Stimulated activated CD4-positive, alpha-beta T cell treated with anti-CD3 and anti-CD28 coated beads, TNF-alpha, amount 100 ng/mL, for 4 hours (primary cell): ENCODE data around the gene ELOB.

Experiments
- DNase-seq, 3 experiments: peaks; one replicate each; pipeline ENCODE4 v3.0.0-alpha.2; 2020; ENCODE audit warnings: low read depth in 3 of 3

The ELOB gene

DNA sequence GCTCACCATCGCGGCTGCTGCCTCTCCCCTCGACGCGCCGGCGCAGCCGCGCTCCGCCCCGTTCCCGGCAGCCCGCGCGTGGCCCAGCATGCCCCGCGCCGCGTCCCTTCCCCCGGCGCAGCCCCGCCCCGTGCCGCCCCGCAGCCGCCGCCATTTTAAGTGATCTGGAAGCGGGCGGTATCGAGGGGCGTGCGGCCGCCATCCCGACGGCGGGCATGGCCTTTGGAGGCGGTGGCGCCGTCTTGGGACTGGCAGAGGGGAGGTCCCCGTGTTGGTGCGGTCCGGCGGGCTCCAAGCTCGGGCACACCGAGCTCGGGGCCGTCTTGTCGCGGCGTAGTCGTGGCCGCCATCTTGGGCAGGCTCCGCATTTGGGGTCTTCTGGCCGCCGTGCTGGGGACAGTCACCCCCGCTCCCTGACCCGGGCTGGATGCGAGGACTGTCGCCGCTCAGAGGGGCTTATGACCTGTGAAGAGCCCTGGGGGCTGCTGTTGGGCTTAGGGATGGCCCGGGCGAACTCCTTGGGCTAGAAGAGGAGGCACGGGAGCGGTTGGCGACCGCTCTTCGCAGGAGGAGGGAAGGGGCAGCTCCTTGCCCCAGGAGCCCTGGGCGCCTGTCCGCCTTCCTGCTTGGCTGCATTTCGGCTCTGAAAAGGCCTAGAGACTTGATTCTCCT is at the start of gene ELOB:
TSS of gene ELOB (minus strand) at position 50 of the 672 bp plus-strand sequence. CDS start at position 9, 41 bp downstream.
- DNase-seq, result peak; percentile 79 to 88 (median 82)

DNA sequence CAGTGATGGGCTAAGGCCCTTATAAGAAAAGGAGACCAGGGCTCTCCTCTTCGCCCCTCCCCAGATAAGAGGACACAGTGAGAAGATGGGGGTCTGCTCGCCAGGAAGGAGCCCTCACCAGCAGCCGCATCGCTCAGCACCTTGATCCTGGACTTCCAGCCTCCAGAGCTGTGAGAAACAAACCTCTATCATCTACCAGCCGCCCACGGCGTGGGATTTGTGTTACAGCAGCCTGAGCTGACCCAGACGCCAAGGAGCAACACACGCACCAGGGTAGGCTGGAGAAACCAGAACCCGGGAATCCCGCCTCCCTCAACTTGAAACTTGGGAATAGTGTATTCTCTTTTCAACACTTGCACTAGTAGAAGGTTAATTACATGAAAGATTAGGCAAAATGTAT is 48.8 kb upstream of the ELOB start:
- DNase-seq, result no peak

GRCh38 chr16:2825049-2825742 is 48.1 kb upstream of the ELOB start:
- no peak for DNase-seq

DNA sequence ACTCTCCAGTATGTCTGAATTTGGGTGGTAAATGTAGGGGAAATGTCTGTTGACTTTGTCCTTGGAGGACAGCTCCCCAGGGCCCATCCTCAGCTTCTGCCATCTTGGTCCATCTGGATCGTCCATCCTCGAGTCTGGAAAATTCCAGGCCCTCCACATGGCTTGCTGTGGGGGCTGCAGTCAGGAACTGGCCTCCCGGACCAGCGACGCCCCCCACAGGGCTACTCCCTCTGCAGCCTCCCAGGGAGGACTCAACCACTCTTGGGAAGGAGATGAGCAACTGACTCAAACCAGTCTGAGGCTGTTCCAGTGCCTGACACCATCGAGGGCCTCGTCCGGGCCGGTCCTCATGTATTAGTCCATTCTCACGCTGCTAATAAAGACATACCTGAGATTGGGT is 47.5 kb upstream of the ELOB start:
- DNase-seq, result no peak

GRCh38 chr16:2822496-2822895 is 45.4 kb upstream of the ELOB start:
- DNase-seq, result no peak

GRCh38 chr16:2822158-2822495 is 45.0 kb upstream of the ELOB start:
- no peak for DNase-seq

DNA sequence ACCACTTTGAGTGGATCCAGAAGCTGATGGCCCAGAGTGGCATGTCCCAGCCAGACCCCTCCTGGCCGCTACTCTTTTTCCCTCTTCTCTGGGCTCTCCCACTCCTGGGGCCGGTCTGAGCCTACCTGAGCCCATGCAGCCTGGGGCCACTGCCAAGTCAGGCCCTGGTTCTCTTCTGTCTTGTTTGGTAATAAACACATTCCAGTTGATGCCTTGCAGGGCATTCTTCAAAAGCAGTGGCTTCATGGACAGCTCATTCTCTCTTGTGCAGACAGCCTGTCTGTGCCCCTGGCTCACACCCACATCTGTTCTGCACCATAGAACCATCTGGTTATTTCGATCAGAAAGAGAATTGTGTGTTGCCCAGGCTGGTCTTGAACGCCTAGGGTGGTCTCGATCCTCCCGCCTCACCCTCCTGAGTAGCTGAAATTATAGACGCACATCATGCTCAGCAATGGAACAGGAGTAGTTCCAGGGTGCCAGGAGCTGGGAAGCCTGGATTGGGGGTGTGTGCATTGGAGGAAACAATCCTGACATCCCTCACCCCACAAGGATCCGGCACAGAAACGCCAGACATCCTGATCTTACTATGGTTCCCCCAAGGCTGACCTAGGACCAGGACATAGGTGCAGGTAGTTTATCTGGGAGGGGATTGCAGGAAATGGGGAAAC is 44.5 kb upstream of the ELOB start:
- no peak for DNase-seq

- no peak for DNase-seq
Observed at GRCh38 chr16:2820836-2821486, 43.9 kb upstream of the ELOB start.

DNA sequence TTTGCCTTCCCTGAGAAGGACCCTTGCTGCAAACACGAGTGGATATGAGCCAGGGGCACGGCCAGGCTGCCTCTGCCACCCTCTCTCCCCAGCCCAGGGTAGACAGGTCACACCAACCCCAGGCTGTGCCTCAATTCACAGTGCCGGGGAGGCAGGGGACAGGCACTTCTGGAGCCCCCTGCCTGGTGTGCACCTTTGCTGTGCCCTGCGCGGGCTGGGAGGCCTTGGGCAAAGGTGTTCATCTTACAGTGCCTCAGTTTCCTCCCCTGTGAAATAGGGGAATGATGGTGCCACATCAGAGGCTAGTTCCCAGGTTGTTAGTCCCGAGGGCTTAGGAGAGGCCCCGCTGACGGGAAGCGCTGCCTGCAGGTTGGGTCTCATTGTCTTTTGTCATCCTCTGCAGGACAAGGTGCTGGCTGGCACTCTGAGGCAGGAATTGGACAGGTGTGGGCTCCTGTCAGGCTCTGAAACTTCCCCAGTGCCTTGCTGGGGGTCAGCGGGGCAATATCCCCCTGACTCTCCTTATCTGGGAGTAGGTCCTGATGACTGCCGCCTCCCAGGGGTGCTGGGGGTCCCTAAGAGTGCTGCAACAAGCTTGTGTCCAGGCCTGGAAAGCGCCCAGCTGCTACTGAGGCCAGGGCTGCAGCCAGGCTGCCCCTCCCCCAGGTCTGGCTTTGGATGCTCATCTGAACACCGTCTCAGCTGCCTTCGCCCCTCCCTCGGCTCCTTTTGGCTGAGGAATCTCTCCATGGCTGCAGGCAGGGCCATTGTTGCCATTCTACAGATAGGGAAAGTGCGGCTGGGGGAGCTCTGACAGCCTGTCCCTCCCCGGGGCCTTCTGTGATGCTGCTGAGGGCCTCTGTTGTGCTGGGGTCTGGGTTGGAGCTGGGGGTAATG is 43.1 kb upstream of the ELOB start:
- DNase-seq, result no peak

GRCh38 chr16:2819179-2819938 is 42.3 kb upstream of the ELOB start:
- no peak for DNase-seq

GRCh38 chr16:2818272-2818876 is 41.3 kb upstream of the ELOB start:
- DNase-seq, result no peak

DNA sequence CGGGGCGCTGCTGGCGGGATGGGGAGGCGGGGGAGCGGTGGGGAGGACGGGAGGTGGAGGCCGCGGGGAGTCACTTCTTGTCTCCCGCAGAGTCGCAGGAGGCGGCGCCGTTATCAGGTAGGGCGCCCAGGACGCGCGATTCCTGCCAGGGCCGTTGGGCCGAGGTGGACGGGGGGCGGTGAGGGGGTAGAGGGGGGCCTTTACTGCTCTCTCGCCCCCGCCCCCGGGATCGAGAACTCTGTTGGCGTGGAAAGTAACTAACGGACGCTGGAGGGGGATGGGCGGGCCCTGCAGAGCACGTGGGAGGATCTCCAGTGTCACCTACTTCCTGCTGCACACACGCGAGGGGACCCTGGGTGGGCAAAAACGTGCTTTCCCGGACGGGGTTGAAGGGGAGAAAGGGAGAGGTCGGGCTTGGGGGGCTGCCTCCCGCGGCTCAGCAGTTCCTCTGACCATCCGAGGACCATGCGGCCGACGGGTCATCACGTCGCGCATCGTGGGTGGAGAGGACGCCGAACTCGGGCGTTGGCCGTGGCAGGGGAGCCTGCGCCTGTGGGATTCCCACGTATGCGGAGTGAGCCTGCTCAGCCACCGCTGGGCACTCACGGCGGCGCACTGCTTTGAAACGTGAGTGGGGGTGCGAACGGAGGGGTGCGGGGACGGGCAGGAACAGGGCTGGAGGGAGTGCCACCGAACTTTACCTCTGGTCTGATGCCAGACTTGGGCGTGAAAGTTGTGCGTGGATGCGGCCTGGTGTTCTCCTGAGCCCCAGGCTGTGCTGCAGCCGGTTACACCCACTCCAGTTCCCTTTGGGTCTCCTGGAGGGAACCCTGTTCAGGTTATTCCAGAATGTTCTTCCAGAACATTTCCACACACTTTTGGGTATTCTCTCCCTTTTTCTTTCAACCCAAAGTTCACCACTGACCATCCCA is 40.5 kb upstream of the ELOB start:
- DNase-seq, result no peak

- peak in 2 of 3 experiments; percentile 16 to 21 for DNase-seq
Observed at GRCh38 chr16:2816751-2817339, 39.8 kb upstream of the ELOB start, which contains the start of gene PRSS21. Gene PRSS21, plus strand, starts transcription at chr16:2817237. Its CDS starts 32 bp downstream, at chr16:2817269.

GRCh38 chr16:2815299-2815771 is 38.3 kb upstream of the ELOB start:
- DNase-seq, result no peak

DNA sequence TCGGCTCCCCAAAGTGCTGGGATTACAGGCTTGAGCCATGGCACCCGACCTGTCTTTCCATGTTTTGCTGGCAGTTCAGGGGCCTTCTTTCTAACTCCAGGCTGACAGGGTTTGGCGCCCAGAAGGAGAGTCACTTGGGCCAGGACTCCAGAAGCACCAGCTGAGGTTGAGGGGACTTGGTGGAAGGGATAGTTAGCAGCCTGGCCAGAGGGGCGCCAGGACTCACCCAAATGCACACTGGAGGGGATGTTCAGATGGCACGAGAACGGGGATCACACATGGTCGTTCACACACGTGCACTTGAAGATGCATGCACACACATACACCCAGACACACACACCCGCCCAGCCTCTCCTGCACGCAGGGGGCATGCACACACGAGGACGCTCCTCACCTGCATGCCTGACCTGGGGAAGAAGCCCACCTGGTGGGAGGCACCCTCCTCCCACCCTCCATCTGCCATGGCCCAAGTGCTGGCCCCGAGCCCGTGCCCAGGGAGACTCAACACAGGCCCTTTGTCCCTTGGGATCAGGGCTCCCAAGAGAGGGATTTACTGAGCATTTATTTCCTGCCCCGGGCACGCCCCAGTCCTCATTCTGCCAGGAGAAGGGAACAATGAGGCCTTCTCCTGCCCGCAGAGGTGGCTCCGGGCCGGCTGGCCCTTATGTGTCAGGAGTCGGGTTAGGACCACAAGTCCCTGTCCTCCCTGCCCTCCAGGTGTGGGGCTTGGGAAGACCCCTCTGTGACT is 37.6 kb upstream of the ELOB start:
- no peak for DNase-seq

- no peak for DNase-seq
Observed at GRCh38 chr16:2813771-2814221, 36.7 kb upstream of the ELOB start.

DNA sequence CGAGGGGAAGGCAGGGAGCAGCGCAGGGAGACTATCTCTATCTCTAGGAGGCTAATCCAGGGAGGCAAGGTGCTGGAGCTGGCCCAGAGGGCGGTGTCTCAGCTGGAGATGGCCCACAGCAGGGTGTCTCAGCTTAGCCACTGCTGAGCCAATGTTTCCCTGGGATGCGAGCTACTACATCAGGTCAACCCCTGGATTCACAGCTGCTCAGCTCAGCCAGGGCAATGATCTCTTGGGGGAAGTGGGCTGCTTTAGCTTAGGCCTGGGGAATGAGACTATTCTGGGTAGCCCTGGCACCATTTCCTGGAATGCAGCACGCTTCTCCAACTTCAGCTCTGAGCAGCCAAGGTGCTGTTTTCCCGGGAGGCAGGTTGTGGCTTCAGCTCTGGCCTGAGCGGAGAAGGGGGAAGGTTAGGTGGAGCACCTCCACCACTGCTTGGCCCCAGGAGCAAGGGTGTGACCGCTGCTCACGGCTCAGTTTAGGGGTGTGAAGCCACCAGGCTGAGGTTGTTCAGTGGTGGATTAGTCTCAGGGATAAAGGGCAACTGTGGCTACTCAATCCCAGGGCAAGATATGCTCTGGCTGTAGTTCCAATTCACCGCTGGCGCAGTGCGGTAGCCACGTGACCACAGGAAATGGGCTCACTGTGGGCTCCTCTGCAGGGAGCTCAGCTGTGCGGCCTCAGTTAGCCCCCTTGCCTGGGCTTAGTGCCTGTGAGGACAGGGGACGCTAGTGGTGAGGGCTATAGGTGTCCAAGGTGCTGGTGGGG is 34.8 kb upstream of the ELOB start:
- DNase-seq, result no peak
